HG02938 (cell line): ENCODE results near the gene OR2D2.
A peak's percentile ranks its signal among the peaks of the same experiment; 100 is the strongest.
"Not testable (repeated sequence)": the region's sequence is repeated elsewhere in the genome, so short reads cannot be mapped to it uniquely, and the experiment has no call there.

ENCODE experiments used
- ATAC-seq: cut with Tn5 transposase; IDR thresholded peaks from one replicate; pipeline ENCODE4 v1.9.1; 2021; ENCODE audit warnings: mild to moderate bottlenecking, moderate library complexity; ENCODE audit not compliant: unreplicated experiment

The OR2D2 gene, protein sequence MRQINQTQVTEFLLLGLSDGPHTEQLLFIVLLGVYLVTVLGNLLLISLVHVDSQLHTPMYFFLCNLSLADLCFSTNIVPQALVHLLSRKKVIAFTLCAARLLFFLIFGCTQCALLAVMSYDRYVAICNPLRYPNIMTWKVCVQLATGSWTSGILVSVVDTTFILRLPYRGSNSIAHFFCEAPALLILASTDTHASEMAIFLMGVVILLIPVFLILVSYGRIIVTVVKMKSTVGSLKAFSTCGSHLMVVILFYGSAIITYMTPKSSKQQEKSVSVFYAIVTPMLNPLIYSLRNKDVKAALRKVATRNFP

DNA sequence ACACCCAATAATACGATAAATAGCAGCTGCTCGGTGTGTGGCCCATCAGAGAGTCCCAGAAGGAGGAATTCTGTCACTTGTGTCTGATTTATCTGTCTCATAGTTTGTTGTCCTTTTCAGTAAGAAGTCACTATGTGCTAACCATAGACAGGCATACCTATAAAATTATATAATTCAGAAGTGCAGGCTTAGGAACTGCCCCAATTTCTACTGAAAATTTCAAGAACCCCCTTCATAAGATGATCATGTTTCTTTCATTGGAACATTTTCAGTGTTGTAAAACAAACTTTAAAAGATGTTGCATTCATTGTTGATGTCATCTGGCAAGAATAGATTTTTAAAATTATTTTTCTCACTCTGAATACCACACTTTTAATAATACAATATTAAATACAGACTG lies at the start of gene OR2D2:
Gene OR2D2, minus strand, starts transcription at position 101 of the 400 bp plus-strand sequence. Its CDS starts 0 bp downstream, at position 101.
- ATAC-seq = no peak

GRCh38 chr11:6941970-6942369 lies 49.7 kb upstream of the OR2D2 start:
- no peak for ATAC-seq

DNA sequence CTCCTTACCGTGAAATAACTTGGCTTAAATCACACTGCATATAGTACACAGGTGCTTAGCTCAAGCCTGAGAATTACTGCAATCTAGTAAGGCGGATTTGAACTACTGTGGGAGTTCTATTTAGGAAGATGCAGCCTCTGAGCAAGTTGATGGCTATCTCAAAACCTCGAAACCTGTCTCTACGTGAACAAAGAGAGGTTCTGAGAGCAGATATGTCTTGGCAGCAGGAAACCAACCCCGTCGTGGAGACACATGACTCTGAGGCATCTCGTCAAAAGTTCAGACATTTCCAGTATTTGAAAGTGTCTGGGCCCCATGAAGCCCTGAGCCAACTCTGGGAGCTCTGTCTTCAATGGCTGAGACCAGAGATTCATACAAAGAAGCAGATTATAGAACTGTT lies 39.8 kb upstream of the OR2D2 start:
- ATAC-seq = no peak

DNA sequence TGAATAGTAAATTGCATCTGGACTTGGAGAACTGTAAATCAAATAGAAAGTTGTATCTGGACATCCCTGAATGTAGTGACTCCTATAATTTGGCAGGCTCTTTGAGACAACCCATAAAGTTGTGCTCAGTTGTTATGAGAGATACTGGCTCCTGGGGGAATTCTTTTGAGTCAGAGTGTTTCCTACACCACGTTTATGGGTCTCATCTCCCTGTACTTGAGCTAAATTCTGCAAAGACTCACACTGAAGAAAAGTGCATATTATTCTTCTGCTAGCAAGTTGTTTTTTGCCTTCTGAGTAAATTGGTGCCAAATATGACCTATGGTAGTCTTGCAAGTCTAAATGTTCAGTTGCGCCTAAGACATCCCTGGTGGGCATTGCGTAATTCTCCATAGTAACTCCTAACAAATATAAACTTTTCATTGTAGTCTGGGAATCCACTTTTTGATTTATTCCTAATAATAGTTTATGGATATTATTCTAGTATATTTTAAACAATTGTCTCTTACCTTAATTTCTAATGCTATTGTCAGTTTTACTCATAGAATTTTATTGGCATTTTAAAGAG lies 38.9 kb upstream of the OR2D2 start:
- ATAC-seq = no peak

DNA sequence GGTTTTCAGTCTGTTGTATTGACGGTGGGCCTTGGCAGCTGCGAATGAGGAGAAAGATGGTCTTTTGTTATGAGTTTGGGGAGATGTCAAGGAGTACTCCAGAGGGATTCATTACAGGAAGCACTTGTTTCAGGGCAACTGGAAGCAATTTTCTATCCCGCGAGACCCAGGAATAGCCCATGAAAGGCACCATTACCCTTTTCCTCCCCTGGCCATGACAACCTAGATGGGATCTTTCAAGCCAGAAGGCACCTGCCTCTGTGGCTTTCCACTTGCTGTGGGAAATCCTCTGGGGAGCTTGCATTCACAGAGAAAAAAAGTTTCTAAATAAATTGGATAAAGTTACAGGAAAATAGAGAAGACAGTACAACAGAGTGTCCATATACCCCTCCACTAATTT lies 36.6 kb upstream of the OR2D2 start:
- no peak for ATAC-seq

DNA sequence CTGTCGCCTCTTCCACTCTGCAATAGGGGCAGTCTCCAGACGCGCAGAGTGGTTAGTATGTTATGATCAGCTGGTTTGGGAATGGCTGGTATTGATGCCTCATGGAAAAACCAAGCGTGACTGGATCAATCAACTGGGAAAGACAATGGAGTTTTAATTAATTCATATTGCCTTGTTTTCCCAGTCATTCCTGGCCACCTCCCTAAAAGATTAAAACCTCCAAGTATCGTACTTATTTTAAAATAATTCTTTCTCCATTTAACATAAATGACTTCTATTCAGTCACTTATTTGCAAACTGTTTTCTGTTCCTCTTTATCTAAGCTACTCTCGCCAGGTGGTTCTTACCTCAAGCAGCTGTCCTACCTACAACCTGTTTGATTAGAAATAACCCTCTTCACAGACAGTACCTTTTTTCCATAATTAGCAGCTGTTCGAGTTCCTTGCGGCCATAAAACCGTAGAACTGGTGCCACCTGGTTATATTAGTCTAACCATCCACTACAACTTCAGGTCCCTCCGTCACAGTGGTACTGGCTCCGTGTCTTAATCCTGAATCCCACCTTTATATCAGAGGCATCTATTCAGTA lies 34.8 kb upstream of the OR2D2 start:
- peak; percentile 81 for ATAC-seq

DNA sequence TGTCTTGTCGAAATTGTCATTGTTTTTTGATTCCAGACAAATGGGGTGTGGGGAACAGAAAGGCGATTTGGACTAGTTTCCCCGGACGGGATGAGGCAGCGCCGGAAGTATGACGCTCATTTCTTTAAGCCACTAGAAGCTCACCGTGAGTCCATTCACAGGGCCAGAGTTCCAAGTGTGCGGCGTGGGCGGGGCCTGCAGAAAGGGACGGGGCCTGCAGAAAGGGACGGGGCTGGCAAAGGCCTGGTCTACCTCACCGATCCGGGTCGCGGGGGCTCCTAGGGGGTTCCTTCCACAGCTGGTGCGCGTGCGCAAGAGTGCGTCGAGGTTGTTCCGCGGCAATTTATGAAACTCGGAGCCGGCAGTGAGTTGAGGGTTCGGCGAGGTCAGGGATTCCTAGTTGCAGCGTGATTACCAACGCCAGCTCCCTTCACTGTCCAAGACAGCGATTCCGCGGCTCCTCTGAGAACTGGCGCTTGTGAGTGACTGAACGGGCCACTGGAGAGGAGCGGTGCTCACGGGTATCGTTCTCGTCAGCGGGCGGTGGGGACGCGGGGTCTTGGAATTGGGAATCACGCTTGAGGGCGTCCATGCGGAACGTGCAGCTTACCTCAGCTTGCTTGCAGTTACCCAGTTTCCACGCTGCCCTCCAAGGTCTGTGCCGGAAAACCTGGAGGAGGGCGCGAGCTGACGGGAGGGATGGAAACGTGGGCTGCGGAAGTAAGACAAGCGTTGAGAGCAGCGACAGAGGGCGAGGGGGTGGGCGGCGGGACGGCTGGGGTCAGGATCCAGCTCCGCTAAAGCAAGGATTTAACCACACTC lies 34.1 kb upstream of the OR2D2 start, which contains the start of gene ZNF215:
Gene ZNF215, plus strand, starts transcription at position 219 of the 822 bp plus-strand sequence. CDS start 5,847 bp downstream, outside the sequence.
- peak; percentile 66 for ATAC-seq

DNA sequence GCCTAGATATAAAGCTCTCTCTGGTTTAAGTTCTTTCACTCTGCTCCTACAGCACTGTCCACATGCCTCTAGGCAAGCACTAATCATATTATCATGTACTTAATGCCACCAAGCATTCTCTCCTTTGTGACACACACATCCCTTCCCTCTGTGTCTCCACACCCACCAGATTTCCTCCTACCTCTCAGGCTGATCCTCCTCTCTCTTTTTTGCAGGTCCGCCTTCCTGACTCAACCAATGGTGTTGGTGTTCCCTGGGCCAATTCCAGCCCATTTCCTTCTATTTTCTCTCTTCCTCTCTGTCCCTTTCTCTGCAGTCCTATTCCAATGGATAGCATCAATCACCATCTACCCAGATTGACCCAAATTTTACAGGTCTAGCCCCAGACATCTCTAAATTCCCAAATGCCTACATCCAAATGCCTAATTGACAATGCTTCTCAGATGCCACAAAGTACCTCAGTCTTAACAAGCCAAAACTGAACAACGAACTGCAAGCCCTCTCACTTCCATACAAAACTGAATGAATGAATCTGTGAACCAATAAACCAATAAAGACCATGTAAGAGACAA lies 33.4 kb upstream of the OR2D2 start:
- peak; percentile 19 for ATAC-seq

DNA sequence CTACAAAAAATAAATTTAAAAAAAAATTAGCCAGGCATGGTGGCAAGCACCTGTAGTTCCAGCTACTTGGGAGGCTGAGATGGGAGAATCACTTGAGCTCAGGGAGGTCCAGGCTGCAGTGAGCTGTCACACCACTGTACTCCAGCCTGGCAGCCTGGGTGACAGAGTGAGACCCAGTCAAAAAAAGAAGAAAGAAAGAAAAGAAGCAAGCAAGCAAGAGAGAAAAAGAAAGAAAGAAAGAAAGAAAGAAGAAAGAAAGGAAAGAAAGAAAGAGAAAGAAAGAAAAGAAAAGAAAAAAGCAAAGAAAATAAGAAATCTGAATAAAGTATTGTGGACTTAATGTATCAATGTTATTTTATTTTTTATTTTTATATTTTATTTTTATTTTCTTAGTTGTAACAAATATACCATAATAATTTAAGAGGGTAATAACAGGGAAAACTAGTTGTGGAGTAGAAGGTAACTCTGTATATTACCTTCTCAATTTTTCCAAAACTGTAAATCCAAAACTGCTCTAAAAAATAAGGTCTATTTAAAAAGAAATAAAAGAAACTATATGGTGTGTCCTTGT lies 32.8 kb upstream of the OR2D2 start:
- no peak for ATAC-seq

DNA sequence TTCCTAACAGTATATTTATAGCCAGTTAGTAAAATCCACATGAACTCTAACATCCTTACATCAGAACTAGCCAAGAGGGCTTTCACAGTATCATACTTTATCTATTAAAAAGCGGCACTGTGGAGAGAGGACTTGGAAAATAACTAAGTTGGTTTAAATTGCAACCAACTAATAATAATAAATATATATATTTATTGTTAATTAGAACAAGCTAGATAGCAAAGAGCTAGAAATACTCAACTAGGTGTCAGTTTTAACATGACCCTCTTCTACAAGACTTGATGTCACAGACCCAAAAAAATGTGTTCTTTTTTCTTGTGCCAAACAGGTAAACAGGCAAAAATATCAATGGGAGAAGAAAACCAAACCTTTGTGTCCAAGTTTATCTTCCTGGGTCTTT lies 28.4 kb upstream of the OR2D2 start, which contains the start of gene OR2D3:
Gene OR2D3, plus strand, starts transcription at position 301 of the 400 bp plus-strand sequence. Its CDS starts 0 bp downstream, at position 301.
- ATAC-seq = no peak

GRCh38 chr11:6919698-6920097 lies 27.4 kb upstream of the OR2D2 start:
- no peak for ATAC-seq

DNA sequence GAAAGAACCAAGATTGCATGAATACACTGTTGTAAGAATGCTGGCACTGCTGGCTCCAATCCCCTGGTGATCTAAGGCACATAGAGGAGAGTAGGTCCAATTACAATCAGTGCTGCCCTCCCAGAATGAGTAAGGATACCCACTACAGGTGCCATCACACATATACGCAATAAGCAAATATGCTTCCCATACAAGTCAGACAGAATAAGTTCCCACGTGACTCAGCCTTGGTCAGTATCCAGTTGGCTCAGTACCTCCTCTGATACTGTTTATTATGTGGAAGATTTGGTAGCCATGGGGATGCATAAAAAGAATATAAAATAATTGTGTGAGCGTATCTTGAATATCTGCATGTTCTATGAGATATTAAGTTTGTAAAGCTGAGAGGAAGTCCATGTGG lies 19.6 kb upstream of the OR2D2 start:
- ATAC-seq = no peak

DNA sequence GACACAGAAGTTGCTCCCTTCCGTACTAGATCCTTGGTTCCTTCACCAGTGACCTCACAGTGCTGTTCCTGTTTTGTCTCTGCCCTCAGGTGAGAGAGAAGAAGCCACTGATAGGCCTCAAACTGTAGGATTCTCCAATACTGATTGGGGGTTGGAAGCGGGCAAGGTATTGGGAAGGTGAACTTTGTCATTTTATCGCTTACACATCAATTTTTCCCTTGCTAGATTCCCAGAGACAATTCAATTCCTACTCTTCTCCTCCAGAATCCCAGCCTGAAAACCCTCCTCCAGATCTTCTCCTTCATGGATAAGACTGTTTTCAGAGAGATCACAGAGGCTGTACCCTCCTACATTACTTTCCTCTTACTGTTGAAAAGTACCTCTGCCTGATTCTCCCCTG lies 19.1 kb upstream of the OR2D2 start:
- no peak for ATAC-seq

DNA sequence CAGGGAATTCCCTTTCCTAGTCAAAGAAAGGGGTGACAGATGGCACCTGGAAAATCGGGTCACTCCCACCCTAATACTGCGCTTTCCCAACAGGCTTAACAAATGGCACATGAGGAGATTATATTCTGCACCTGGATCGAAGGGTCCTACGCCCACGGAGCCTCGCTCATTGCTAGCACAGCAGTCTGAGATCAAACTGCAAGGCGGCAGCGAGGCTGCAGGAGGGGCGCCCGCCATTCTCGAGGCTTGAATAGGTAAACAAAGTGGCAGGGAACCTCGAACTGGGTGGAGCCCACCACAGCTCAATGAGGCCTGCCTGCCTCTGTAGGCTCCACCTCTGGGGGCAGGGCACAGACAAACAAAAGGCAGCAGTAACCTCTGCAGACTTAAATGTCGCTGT lies 12.5 kb upstream of the OR2D2 start:
- ATAC-seq = not testable (repeated sequence)

- ATAC-seq = no peak
Observed at GRCh38 chr11:6900327-6900999, 8.2 kb upstream of the OR2D2 start.

GRCh38 chr11:6898911-6899310 lies 6.6 kb upstream of the OR2D2 start:
- ATAC-seq = no peak

GRCh38 chr11:6895010-6895409 lies 2.7 kb upstream of the OR2D2 start:
- peak; percentile 91 for ATAC-seq

- no peak for ATAC-seq
Observed at GRCh38 chr11:6894097-6894496, 1.8 kb upstream of the OR2D2 start.

DNA sequence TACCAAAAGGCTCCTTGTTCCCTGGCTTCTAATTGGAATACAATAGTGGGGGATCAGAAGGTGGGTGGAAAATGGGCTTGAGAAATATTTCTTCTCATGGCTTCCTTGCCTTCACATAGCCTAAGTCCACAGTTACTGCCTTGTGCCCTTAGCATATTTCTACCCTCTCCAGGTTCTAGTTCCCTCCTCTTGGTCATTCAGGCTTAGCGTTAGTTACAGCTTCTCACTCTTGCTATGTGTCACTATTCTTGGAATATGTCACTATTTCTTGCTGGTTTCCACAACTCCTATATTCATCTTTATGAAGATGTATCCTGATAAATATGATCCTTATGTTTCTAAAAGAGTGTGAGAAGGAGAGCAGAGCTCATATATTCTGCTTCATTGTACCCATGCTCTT lies 2.5 kb downstream of the OR2D2 start:
- ATAC-seq = no peak

DNA sequence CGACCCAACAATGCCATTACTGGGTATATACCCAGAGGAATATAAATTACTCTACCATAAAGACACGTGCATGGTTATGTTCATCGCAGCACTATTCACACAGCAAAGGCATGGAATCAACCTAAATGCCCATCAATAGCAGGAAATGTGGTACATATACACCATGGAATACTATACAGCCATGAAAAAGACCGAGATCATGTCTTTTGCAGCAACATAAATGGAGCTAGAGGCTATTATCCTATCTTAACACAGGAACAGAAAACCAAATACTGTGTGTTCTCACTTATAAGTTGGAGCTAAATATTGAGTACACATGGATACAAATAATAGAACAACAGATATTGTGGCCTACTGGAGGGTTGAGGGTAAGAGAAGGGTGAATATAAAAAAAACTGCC lies 3.5 kb downstream of the OR2D2 start:
- no peak for ATAC-seq
